TTC549 (cell line): ENCODE measurements around the gene BCKDK.

ENCODE experiments used
- FAIRE-seq: peaks from 2 replicates; lab custom pipeline; 2012; peaks lifted over from hg19 to GRCh38; lab: Jason Lieb, UNC

The BCKDK gene

GRCh38 chr16:31108035-31108793 is at the start of gene BCKDK:
Gene BCKDK, plus strand, starts transcription at chr16:31108386. Its CDS starts 838 bp downstream, at chr16:31109224.
- FAIRE-seq: no peak

DNA sequence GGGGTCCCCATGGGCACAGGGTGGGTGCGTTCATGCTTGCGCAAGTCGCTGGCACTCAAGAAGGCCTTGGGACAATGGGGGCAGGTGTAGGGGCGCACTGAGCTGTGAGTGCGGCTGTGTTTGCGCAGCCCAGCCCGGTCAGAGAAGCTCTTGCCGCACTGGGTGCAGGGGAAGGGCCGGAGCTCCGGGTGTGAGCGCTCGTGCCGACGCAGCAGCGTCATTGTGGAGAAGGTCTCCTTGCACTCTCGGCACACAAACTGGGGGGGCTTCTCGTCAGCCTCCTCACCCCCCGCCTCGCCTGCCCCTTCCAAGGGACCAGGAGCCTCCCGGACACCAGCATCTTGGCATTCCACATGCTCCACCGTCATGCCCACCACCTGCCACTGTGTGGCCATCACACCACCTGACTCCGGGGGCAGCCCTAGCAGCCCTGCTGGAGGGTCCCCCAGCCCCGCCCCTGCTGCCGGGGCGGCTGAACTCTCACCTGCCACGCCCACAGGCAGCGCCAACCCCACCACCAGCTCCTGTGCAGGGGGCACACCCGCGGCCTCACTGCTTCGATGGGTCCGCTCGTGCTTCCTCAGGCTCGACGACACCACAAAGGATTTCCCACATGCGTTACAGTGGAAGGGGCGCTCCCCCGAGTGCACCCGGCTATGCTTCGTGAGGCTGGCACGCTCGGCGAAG is 46.9 kb upstream of the BCKDK start:
- FAIRE-seq: no peak

GRCh38 chr16:31061813-31062440 is 46.3 kb upstream of the BCKDK start:
- no peak for FAIRE-seq

DNA sequence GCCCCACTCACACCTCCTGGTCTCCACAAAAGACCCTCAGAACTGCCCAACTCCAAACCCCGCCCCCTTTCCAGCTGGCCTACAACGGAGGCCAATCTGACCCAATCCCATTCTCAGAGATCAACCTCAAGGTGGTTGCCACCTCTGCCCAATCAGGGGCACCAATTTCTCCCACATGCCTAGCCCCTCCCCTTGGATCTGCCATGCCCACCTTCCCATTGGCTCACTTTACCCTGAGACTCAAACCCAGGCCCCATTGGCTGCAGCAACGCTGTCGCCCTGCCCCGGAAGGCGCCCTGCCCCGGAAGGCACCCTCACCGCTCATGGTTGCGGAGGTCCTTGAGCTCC is 44.7 kb upstream of the BCKDK start:
- FAIRE-seq: no peak

- FAIRE-seq: no peak
Observed at GRCh38 chr16:31063843-31064611, 44.2 kb upstream of the BCKDK start.

DNA sequence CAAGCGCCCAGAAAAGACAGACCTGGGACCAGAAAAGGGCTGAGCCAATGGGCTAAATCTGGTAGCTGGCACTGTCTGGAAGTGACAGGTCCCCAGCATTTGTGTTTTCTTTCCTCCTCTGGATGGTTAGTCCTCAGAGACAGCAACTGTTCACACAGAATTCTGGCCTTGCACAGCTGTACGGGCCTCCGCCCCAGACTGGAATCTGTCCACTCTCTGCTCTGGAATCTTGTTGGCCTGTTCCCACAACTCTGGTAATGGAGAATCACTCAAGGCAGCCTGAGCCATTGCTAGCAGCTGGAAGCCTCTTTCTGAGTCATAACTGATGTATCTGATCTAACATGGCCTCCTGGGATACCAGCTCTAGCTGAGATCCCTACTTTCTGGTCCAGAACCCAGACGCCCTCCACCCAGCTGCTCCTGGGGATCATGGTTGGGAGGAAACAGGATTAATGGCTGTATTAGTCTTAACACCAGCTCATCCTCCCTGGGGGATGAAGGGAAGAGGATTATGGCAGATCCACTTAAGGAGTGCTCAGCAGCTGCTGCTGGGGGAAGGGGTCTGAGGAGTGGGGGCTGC is 43.2 kb upstream of the BCKDK start:
- FAIRE-seq: no peak

- FAIRE-seq: no peak
Observed at GRCh38 chr16:31067342-31067741, 40.8 kb upstream of the BCKDK start.

DNA sequence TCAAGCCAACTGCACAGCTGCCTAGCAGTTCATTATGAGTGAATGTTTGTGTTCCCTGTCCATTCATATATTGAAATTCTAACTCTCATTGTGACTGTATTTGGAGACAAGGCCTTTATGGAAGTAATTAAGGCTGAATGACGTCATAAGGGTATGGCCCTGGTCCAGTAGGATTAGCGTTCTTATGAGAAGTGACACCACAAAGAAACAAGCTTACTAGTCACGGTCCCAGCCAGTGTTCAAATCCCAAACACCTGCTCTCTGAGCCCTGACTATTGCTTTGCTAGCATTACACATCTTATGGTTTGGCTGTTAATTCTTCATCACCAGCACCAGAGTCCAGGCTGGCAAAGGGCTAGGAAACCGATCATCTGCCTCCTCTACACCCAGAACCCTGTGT is 36.3 kb upstream of the BCKDK start:
- FAIRE-seq: no peak

- FAIRE-seq: no peak
Observed at GRCh38 chr16:31072540-31073141, 35.5 kb upstream of the BCKDK start.

DNA sequence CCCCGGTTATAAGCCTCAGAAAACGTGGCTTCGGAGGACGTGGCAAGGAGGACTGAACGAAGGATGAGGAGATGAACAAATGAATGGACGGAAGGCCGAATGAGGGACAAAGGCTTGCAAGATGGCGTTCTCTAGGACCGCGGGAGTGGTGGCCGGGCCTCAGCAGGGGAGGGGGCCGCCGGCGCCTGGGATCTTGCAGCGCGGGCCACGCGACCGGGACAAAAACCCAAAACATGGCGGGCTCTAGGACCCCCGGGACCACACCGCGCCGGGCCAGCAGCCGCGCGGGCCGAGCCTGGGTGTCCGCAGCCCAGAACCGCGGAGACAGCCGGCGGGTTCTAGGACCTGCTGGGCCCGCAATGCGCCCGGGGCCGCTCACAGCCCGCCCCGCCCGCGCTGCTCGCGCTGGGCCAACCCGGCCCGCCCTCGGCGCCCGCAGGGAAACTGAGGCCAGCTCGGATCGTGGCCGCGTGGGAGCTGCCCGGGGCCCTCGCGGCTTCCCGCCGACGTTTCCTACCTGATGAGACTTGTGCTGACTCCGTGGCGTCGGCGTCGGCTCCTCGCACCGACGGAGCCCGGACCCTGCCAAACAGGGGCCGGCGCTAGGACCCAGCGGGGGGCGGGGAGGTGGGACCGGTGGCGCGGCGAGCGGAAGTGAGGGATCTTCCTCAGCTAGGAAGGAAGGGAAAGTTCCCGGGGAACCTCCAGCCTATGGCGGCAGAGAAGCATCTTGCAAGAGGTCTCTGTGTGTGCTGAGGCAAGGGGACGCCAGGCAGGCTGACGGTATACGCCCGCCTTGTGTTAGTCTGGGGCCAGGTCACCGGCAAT is 34.8 kb upstream of the BCKDK start:
- FAIRE-seq: no peak

- peak; percentile 88 for FAIRE-seq
Observed at GRCh38 chr16:31073970-31074813, 34.0 kb upstream of the BCKDK start, which contains the start of the genes ZNF646 and ZNF668. Gene ZNF646, plus strand, starts transcription at chr16:31074422. Its CDS starts 1,903 bp downstream, at chr16:31076325. Gene ZNF668, minus strand, starts transcription at chr16:31074240. Its CDS starts 9,781 bp downstream, at chr16:31064459.

GRCh38 chr16:31074814-31075183 is 33.4 kb upstream of the BCKDK start:
- FAIRE-seq: no peak

- FAIRE-seq: no peak
Observed at GRCh38 chr16:31076319-31076718, 31.9 kb upstream of the BCKDK start.

- FAIRE-seq: no peak
Observed at GRCh38 chr16:31077024-31077423, 31.2 kb upstream of the BCKDK start.

DNA sequence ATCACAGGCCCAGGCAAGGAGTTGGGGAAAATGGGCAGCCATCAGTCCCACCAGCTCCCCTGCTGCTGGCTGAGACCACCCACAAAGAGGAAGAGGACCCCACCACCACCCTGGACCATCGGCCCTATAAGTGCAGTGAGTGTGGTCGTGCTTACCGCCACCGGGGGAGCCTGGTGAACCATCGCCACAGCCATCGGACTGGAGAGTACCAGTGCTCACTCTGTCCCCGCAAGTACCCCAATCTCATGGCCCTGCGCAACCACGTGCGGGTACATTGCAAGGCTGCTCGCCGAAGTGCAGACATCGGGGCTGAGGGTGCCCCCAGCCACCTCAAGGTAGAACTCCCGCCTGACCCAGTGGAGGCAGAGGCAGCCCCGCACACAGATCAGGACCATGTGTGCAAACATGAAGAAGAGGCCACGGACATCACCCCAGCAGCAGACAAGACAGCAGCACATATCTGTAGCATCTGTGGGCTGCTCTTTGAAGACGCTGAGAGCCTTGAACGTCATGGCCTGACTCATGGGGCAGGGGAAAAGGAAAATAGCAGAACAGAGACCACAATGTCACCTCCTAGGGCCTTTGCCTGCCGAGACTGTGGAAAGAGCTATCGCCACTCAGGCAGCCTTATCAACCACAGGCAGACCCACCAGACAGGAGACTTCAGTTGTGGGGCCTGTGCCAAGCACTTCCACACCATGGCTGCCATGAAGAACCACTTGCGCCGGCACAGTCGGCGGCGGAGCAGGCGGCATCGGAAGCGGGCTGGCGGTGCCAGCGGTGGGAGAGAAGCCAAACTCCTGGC is 30.4 kb upstream of the BCKDK start:
- FAIRE-seq: no peak

- FAIRE-seq: no peak
Observed at GRCh38 chr16:31078597-31079341, 29.4 kb upstream of the BCKDK start.

DNA sequence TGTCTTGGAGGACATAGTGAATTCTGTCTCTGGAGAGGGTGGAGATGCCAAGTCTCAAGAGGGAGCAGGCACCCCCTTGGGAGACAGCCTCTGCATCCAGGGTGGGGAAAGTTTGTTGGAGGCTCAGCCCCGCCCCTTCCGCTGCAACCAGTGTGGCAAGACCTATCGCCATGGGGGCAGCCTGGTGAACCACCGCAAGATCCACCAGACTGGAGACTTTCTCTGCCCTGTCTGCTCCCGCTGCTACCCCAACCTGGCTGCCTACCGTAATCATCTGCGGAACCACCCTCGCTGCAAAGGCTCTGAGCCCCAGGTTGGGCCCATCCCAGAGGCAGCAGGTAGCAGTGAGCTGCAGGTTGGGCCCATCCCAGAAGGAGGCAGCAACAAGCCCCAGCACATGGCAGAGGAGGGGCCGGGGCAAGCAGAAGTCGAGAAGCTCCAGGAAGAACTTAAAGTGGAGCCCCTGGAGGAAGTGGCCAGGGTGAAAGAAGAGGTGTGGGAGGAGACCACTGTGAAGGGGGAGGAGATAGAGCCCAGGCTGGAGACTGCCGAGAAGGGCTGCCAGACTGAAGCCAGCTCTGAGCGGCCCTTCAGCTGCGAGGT is 28.7 kb upstream of the BCKDK start:
- FAIRE-seq: no peak
